OCI-LY1 (cell line): ENCODE measurements around the gene C15orf40.

Experiments used
- H2AFZ ChIP-seq: fragments of 200-600 bp; sonication (generic), shearing (Covaris generic); 2 replicates; pipeline ENCODE4 v1.6.0; 2014; ENCODE audit warnings: antibody characterized with exemption, mild to moderate bottlenecking, low read length
- H3F3A ChIP-seq: fragments of 200-600 bp; sonication (generic), shearing (Covaris generic); 2 replicates; pipeline ENCODE4 v1.6.0; 2014; ENCODE audit warnings: mild to moderate bottlenecking, antibody characterized with exemption, low read length, moderate library complexity; ENCODE audit not compliant: insufficient read depth
- H3K27ac ChIP-seq: fragments of 200-600 bp; sonication (generic); 2 replicates; pipeline ENCODE4 v1.5.1; 2014; ENCODE audit warnings: low read length, mixed run types, mild to moderate bottlenecking, low read depth; ENCODE audit not compliant: poor library complexity, severe bottlenecking
- H3K27me3 ChIP-seq: fragments of 200-600 bp; sonication (generic); 2 replicates; pipeline ENCODE4 v1.6.0; 2014; ENCODE audit warnings: antibody characterized with exemption, mild to moderate bottlenecking, low read length, moderate library complexity; ENCODE audit not compliant: insufficient read depth
- H3K36me3 ChIP-seq: fragments of 200-600 bp; sonication (generic); 2 replicates; pipeline ENCODE4 v1.6.1; 2014; ENCODE audit warnings: mild to moderate bottlenecking, antibody characterized with exemption, low read length, moderate library complexity, mixed read lengths; ENCODE audit not compliant: insufficient read depth
- H3K4me1 ChIP-seq: fragments of 200-600 bp; sonication (generic); 2 replicates; pipeline ENCODE4 v1.5.1; 2014; ENCODE audit warnings: mild to moderate bottlenecking, low read length, moderate library complexity; ENCODE audit not compliant: insufficient read depth, severe bottlenecking
- H3K4me2 ChIP-seq: fragments of 200-600 bp; sonication (generic), shearing (Covaris generic); 2 replicates; pipeline ENCODE4 v1.6.1; 2014; ENCODE audit warnings: low read length
- H3K4me3 ChIP-seq: fragments of 200-600 bp; sonication (generic); 2 replicates; pipeline ENCODE4 v1.5.1; 2014; ENCODE audit warnings: low read length, low read depth, mild to moderate bottlenecking, mixed read lengths; ENCODE audit not compliant: poor library complexity, severe bottlenecking
- H3K79me2 ChIP-seq: fragments of 200-600 bp; shearing (Covaris generic); 2 replicates; pipeline ENCODE4 v1.6.1; 2016; ENCODE audit warnings: mixed run types, low read length, mixed read lengths; ENCODE audit not compliant: insufficient read depth
- H3K9ac ChIP-seq: fragments of 200-600 bp; sonication (generic), shearing (Covaris generic); 2 replicates; pipeline ENCODE4 v1.6.1; 2014; ENCODE audit warnings: mild to moderate bottlenecking, low read length, mixed read lengths
- H3K9me2 ChIP-seq: fragments of 200-600 bp; sonication (generic), shearing (Covaris generic); 2 replicates; pipeline ENCODE4 v1.6.1; 2014; ENCODE audit warnings: low read depth, mild to moderate bottlenecking, low read length, mixed read lengths
- H3K9me3 ChIP-seq: fragments of 200-600 bp; shearing (Covaris generic); 2 replicates; pipeline ENCODE4 v1.6.1; 2014; ENCODE audit warnings: low read length, mixed read lengths
- H4K20me1 ChIP-seq: fragments of 200-600 bp; sonication (generic), shearing (Covaris generic); 2 replicates; pipeline ENCODE4 v1.6.0; 2016; ENCODE audit warnings: mild to moderate bottlenecking, low read length; ENCODE audit not compliant: insufficient read depth
- CTCF ChIP-seq: fragments of 200-600 bp; sonication (generic), shearing (Covaris generic); IDR thresholded peaks from 2 replicates; pipeline ENCODE4 v1.5.1; 2017; ENCODE audit warnings: mild to moderate bottlenecking, antibody characterized with exemption, low read length, moderate library complexity, mixed read lengths
- EZH2 ChIP-seq: fragments of 200-600 bp; sonication (generic), shearing (Covaris generic); IDR thresholded peaks from 2 replicates; pipeline ENCODE4 v1.8.0; 2017; ENCODE audit warnings: borderline replicate concordance, mixed run types, mild to moderate bottlenecking, antibody characterized with exemption, low read length, moderate library complexity, mixed read lengths

The C15orf40 gene

GRCh38 chr15:82952158-82953081 lies 59.0 kb downstream of the C15orf40 start, which contains the start of gene HOMER2:
TSS of gene HOMER2 (minus strand) at chr15:82952720. CDS start at chr15:82952535, 185 bp downstream.
- Histone ChIP-seq H3K4me3 (peak within 1 kb of the TSS; percentile 44), H3K79me2 (no peaks in the 10 kb centered on the region), H3K4me2 (peak within 1 kb of the TSS; percentile 50), H3F3A (no peaks in the 10 kb centered on the region), H3K27me3 (peaks cover 5% of the 10 kb centered on the region), H2AFZ (no peak within 1 kb of the TSS), H3K36me3 (no peaks in the 10 kb centered on the region), H4K20me1 (no peaks in the 10 kb centered on the region), H3K27ac (no peak within 1 kb of the TSS), H3K9me3 (no peaks in the 10 kb centered on the region), H3K9ac (no peak within 1 kb of the TSS), H3K9me2 (no peaks in the 10 kb centered on the region), H3K4me1 (peaks cover 4% of the 10 kb centered on the region)
- TF ChIP-seq CTCF (no peak), EZH2 (no peak)

GRCh38 chr15:82951472-82952157 lies 59.8 kb downstream of the C15orf40 start:
- Histone ChIP-seq H3K4me3 (no peak overlapping the region), H3K79me2 (no peaks in the 10 kb centered on the region), H3K27me3 (peaks cover 5% of the 10 kb centered on the region), H3K4me1 (peaks cover 4% of the 10 kb centered on the region), H3F3A (no peaks in the 10 kb centered on the region), H3K9ac (no peak overlapping the region), H2AFZ (no peak overlapping the region), H3K9me2 (no peaks in the 10 kb centered on the region), H3K9me3 (no peaks in the 10 kb centered on the region), H3K4me2 (peak overlapping the region; percentile 36; the same call in 1 of the 2 replicates), H3K27ac (no peak overlapping the region), H4K20me1 (no peaks in the 10 kb centered on the region), H3K36me3 (no peaks in the 10 kb centered on the region)
- TF ChIP-seq CTCF = no peak
- no peak for TF ChIP-seq EZH2

GRCh38 chr15:82950746-82951370 lies 60.6 kb downstream of the C15orf40 start:
- TF ChIP-seq EZH2 (no peak), CTCF (no peak)
- Histone ChIP-seq H3K9me3 (no peaks in the 10 kb centered on the region), H2AFZ (no peak overlapping the region), H4K20me1 (no peaks in the 10 kb centered on the region), H3K9me2 (no peaks in the 10 kb centered on the region), H3K27me3 (peaks cover 5% of the 10 kb centered on the region), H3F3A (no peaks in the 10 kb centered on the region), H3K36me3 (no peaks in the 10 kb centered on the region), H3K27ac (no peak overlapping the region), H3K79me2 (no peaks in the 10 kb centered on the region), H3K4me3 (no peak overlapping the region), H3K9ac (no peak overlapping the region), H3K4me1 (peaks cover 4% of the 10 kb centered on the region), H3K4me2 (no peak overlapping the region)
